Esophagus muscularis mucosa (tissue), 4 donors: Measurements from ENCODE around the gene PLPP1. TPM values are rescaled to one million over a fixed set of nuclear protein-coding genes. Genes with fewer than 3 reads are reported as not detected.

ENCODE experiments used
- DNase-seq: peaks from one replicate; pipeline ENCODE4 v3.0.0-alpha.2; 2017; ENCODE audit errors: extremely low spot score
- H3K27ac ChIP-seq, 4 donors: fragments of 200-600 bp; sonication (generic); replicated peaks in 1 of 4; 1 replicate in 3 of 4; 2 replicates in 1 of 4; pipeline ENCODE4 v1.5.1; 2016 to 2019; ENCODE audit warnings: mild to moderate bottlenecking in 1 of 4
- H3K27me3 ChIP-seq, 4 donors: fragments of 200-600 bp; sonication (generic); one replicate each; pipeline versions ENCODE4 v1.5.1 to v1.6.0; 2016 to 2019
- H3K36me3 ChIP-seq, 4 donors: fragments of 200-600 bp; sonication (generic); one replicate each; pipeline ENCODE4 v1.5.1; 2016 to 2019
- H3K4me1 ChIP-seq, 4 donors: fragments of 200-600 bp; sonication (generic); one replicate each; pipeline ENCODE4 v1.5.1; 2016 to 2019
- H3K4me3 ChIP-seq, 4 donors: fragments of 200-600 bp; sonication (generic); 1 replicate in 2 of 4; 2 replicates in 2 of 4; pipeline ENCODE4 v1.5.1; 2016 to 2019; ENCODE audit warnings: mild to moderate bottlenecking in 4 of 4, moderate library complexity in 1 of 4
- H3K9me3 ChIP-seq, 4 donors: fragments of 200-600 bp; sonication (generic); 1 replicate in 3 of 4; 2 replicates in 1 of 4; pipeline ENCODE4 v1.5.1; 2016 to 2019
- CTCF ChIP-seq, 3 experiments: fragments of 200-600 bp in 2 of 3; fragments of 450-650 bp in 1 of 3; sonication (generic) in 2 of 3; IDR thresholded peaks; one replicate each; pipeline ENCODE4 v1.5.1; 2017 to 2019; ENCODE audit warnings: antibody characterized with exemption in 3 of 3, mild to moderate bottlenecking in 2 of 3, moderate library complexity in 1 of 3
- EP300 ChIP-seq: sonication (generic); formaldehyde crosslinking; IDR thresholded peaks from one replicate; pipeline ENCODE4 v1.6.1; 2017; ENCODE audit warnings: antibody characterized with exemption
- POLR2A ChIP-seq: fragments of 450-650 bp; IDR thresholded peaks from one replicate; pipeline ENCODE4 v1.6.1; 2017; ENCODE audit warnings: antibody characterized with exemption, moderate library complexity, mild to moderate bottlenecking, low read depth
- POLR2AphosphoS5 ChIP-seq, 2 donors: sonication (generic); formaldehyde crosslinking; IDR thresholded peaks; one replicate each; pipeline ENCODE4 v1.6.1; 2017; ENCODE audit warnings: antibody characterized with exemption in 2 of 2
- WGBS: methylation state at CpG from one replicate; pipeline ENCODE4 v1.1.5; 2018; 5-methylcytosine and 5-hydroxymethylcytosine counted together
- intact Hi-C: fragments of 100-400 bp; cut with DNase I; formaldehyde crosslinking; loops from one replicate; pipeline ENCODE4 v1.15.1; 2023
- total RNA-seq, 4 donors: library from RNA; depleted of rRNA; stranded (reverse); fragments of >200 nt; gene quantifications; one replicate each; pipeline versions ENCODE4 v1.1.0 to v1.2.1, GENCODE V29; 2016

PLPP1 gene
- total RNA-seq, 4 donors from 2014 or later = 186 to 306 (median 241) TPM

GRCh38 chr5:55450050-55450765 is 84.6 kb downstream of the PLPP1 start:
- no peaks in the 10 kb centered on the region for H3K27me3 ChIP-seq
- peak overlapping the region in 2 of 4 donors; percentile 7 to 8 for H3K27ac ChIP-seq
- no peak for DNase-seq
- H3K9me3 ChIP-seq = no peaks in the 10 kb centered on the region
- no peak overlapping the region for H3K4me3 ChIP-seq
- H3K36me3 ChIP-seq = peaks cover 0 to 10% (median 4%) of the 10 kb centered on the region in 4 donors
- H3K4me1 ChIP-seq = peaks cover 24 to 56% (median 52%) of the 10 kb centered on the region in 4 donors
- WGBS = 81% methylated on average over 4 of the region's 4 CpGs
- TF ChIP-seq POLR2AphosphoS5 (IDR thresholded peaks at IDR 0.05) (no peak), CTCF (IDR thresholded peaks at IDR 0.05) (no peak), POLR2A (no peak), EP300 (no peak)
- intact Hi-C loops = no loop called here

GRCh38 chr5:55446640-55447351 is 88.0 kb downstream of the PLPP1 start:
- WGBS = 54% methylated on average over 8 of the region's 8 CpGs
- Histone ChIP-seq H3K27ac (peak overlapping the region; percentile 48 to 68 (median 64)), H3K36me3 (peaks cover 0 to 4% (median 1%) of the 10 kb centered on the region in 4 donors), H3K27me3 (no peaks in the 10 kb centered on the region), H3K9me3 (no peaks in the 10 kb centered on the region), H3K4me1 (peaks cover 23 to 63% (median 51%) of the 10 kb centered on the region in 4 donors), H3K4me3 (no peak overlapping the region)
- intact Hi-C loops = no loop called here
- no peak for TF ChIP-seq CTCF (IDR thresholded peaks at IDR 0.05)
- TF ChIP-seq POLR2A = no peak
- no peak for TF ChIP-seq POLR2AphosphoS5 (IDR thresholded peaks at IDR 0.05)
- no peak for TF ChIP-seq EP300
- no peak for DNase-seq

GRCh38 chr5:55445791-55446190 is 89.0 kb downstream of the PLPP1 start:
- Histone ChIP-seq H3K4me1 (peaks cover 32 to 73% (median 61%) of the 10 kb centered on the region in 4 donors), H3K27ac (peak overlapping the region in 3 of 4 donors; percentile 48 to 68 (median 61)), H3K36me3 (peaks cover 0 to 10% (median 7%) of the 10 kb centered on the region in 4 donors), H3K9me3 (no peaks in the 10 kb centered on the region), H3K27me3 (no peaks in the 10 kb centered on the region), H3K4me3 (no peak overlapping the region)
- DNase-seq = no peak
- intact Hi-C loops = no loop called here
- TF ChIP-seq EP300 (no peak), POLR2AphosphoS5 (IDR thresholded peaks at IDR 0.05) (no peak), POLR2A (no peak)
- WGBS = 93% methylated on average over 3 of the region's 3 CpGs

- intact Hi-C loops = no loop called here
- H3K9me3 ChIP-seq = no peaks in the 10 kb centered on the region
- peaks cover 0 to 15% (median 8%) of the 10 kb centered on the region in 4 donors for H3K36me3 ChIP-seq
- H3K27me3 ChIP-seq = no peaks in the 10 kb centered on the region
- H3K27ac ChIP-seq = peak overlapping the region; percentile 88 to 89 (median 88)
- peaks cover 57 to 77% (median 70%) of the 10 kb centered on the region in 4 donors for H3K4me1 ChIP-seq
- no peak overlapping the region for H3K4me3 ChIP-seq
- TF ChIP-seq CTCF (IDR thresholded peaks at IDR 0.05) (no peak), POLR2AphosphoS5 (IDR thresholded peaks at IDR 0.05) (no peak), POLR2A (no peak), EP300 (no peak)
- DNase-seq = no peak
- WGBS = 80% methylated on average over 1 of the region's 1 CpG
Observed at GRCh38 chr5:55441954-55442353, 92.8 kb downstream of the PLPP1 start.
